Breast epithelium (tissue), 3 donors: ENCODE data around the gene PUM2.

Experiments used
- CTCF ChIP-seq, 3 donors: fragments of 450-650 bp; IDR thresholded peaks; one replicate each; pipeline ENCODE4 v1.5.1; 2016 to 2017; ENCODE audit warnings: antibody characterized with exemption in 3 of 3, mild to moderate bottlenecking in 3 of 3, moderate library complexity in 3 of 3
- POLR2A ChIP-seq: fragments of 450-650 bp; IDR thresholded peaks from one replicate; pipeline ENCODE4 v1.6.1; 2016; ENCODE audit warnings: antibody characterized with exemption, mild to moderate bottlenecking, moderate library complexity

- TF ChIP-seq CTCF (IDR thresholded peaks at IDR 0.05): no peak
- no peak for TF ChIP-seq POLR2A
Measured at GRCh38 chr2:20398956-20399567, 48.4 kb upstream of the PUM2 start.
